H1 (cell line): ENCODE results near the gene SPDEF. TPM values are rescaled to one million over a fixed set of nuclear protein-coding genes. Genes with fewer than 3 reads are reported as not detected.

Source experiments
- CTCF ChIA-PET: fragments of 300-600 bp; sonication (Branson Sonifier 250); formaldehyde crosslinking; loops from one replicate; lab custom pipeline; 2021; ENCODE audit not compliant: partially characterized antibody; lab: Charles Lee
- POLR2A ChIA-PET: fragments of 300-600 bp; sonication (Branson Sonifier 250); formaldehyde crosslinking; loops from one replicate; lab custom pipeline; 2021; ENCODE audit warnings: inconsistent platforms; ENCODE audit not compliant: partially characterized antibody; lab: Charles Lee
- DNase-seq, 2 experiments: peaks; one replicate each; pipeline versions ENCODE4 v3.0.0 to v3.0.0-alpha.2; 2010 to 2022; ENCODE audit warnings: low spot score in 2 of 2, low read depth in 1 of 2, mixed read lengths in 1 of 2
- FAIRE-seq: peaks from 2 replicates; lab custom pipeline; 2011; peaks lifted over from hg19 to GRCh38; lab: Jason Lieb, UNC
- H2AFZ ChIP-seq: 2 replicates; pipeline ENCODE4 v1.8.1; 2012; ENCODE audit warnings: low read length, inconsistent platforms
- H2AK5ac ChIP-seq: 2 replicates; pipeline ENCODE4 v1.6.1; 2013; ENCODE audit warnings: low read depth, low read length
- H2BK120ac ChIP-seq: replicated peaks from 2 replicates; pipeline ENCODE3; 2013; ENCODE audit warnings: low read depth, low read length, inconsistent platforms
- H2BK12ac ChIP-seq: 2 replicates; pipeline ENCODE4 v1.6.1; 2013; ENCODE audit warnings: low read depth, low read length
- H2BK15ac ChIP-seq: 2 replicates; pipeline ENCODE4 v1.6.1; 2013; ENCODE audit warnings: low read length
- H2BK20ac ChIP-seq: 2 replicates; pipeline ENCODE4 v1.6.1; 2013; ENCODE audit warnings: low read length
- H2BK5ac ChIP-seq: 2 replicates; pipeline ENCODE4 v1.6.1; 2013; ENCODE audit warnings: low read depth, low read length
- H3K14ac ChIP-seq: 2 replicates; pipeline ENCODE4 v1.6.1; 2013; ENCODE audit warnings: inconsistent platforms; ENCODE audit not compliant: insufficient read length
- H3K18ac ChIP-seq: 2 replicates; pipeline ENCODE4 v1.6.1; 2013; ENCODE audit warnings: low read length; ENCODE audit errors: extremely low read depth
- H3K23ac ChIP-seq: 2 replicates; pipeline ENCODE4 v1.6.1; 2013; ENCODE audit warnings: inconsistent platforms; ENCODE audit not compliant: insufficient read length
- H3K23me2 ChIP-seq: 2 replicates; pipeline ENCODE4 v1.6.1; 2013; ENCODE audit warnings: low read depth, low read length
- H3K27ac ChIP-seq: 2 replicates; pipeline ENCODE4 v1.6.1; 2011; ENCODE audit warnings: low read depth, low read length, inconsistent platforms
- H3K27me3 ChIP-seq, 4 experiments: replicated peaks in 1 of 4; 1 replicate in 1 of 4; 2 replicates in 3 of 4; pipeline versions ENCODE4 v1.6.1 to v1.8.1; 2011 to 2013; ENCODE audit warnings: low read length in 3 of 4, mild to moderate bottlenecking in 3 of 4, inconsistent platforms in 2 of 4, mixed read lengths in 2 of 4, moderate library complexity in 1 of 4; ENCODE audit not compliant: control insufficient read depth in 3 of 4, insufficient read depth in 3 of 4; ENCODE audit errors: extremely low read depth in 1 of 4
- H3K36me3 ChIP-seq, 4 experiments: 2 replicates each; pipeline versions ENCODE4 v1.6.1 to v1.8.1; 2011 to 2013; ENCODE audit warnings: mild to moderate bottlenecking in 4 of 4, low read length in 3 of 4, moderate library complexity in 2 of 4, control low read depth in 1 of 4, inconsistent platforms in 1 of 4; ENCODE audit not compliant: insufficient read depth in 4 of 4, control insufficient read depth in 2 of 4
- H3K4ac ChIP-seq: replicated peaks from 2 replicates; pipeline ENCODE3; 2013; ENCODE audit warnings: low read length, low read depth, mixed read lengths, inconsistent platforms; ENCODE audit not compliant: insufficient read length
- H3K4me1 ChIP-seq, 4 experiments: replicated peaks in 1 of 4; 1 replicate in 1 of 4; 2 replicates in 3 of 4; pipeline versions ENCODE4 v1.6.1 to v1.8.1; 2011 to 2013; ENCODE audit warnings: low read length in 3 of 4, inconsistent platforms in 2 of 4, mixed read lengths in 1 of 4; ENCODE audit not compliant: insufficient read depth in 4 of 4, control insufficient read depth in 3 of 4
- H3K4me2 ChIP-seq, 2 experiments: 2 replicates each; pipeline versions ENCODE4 v1.6.1 to v1.8.1; 2011 to 2013; ENCODE audit warnings: low read depth in 2 of 2, low read length in 2 of 2, control low read depth in 1 of 2, inconsistent platforms in 1 of 2, mild to moderate bottlenecking in 1 of 2; ENCODE audit not compliant: insufficient read depth in 1 of 2
- H3K4me3 ChIP-seq, 4 experiments: fragments of 200-600, 300-600 bp in 1 of 4; sonication (generic), shearing (Covaris generic), sonication (Bioruptor Twin) in 1 of 4; 2 replicates each; pipeline versions ENCODE4 v1.5.1 to v1.8.1; 2011 to 2016; ENCODE audit warnings: low read length in 4 of 4, low read depth in 3 of 4, control low read depth in 2 of 4, inconsistent platforms in 2 of 4, mild to moderate bottlenecking in 2 of 4, mixed read lengths in 1 of 4, moderate library complexity in 1 of 4; ENCODE audit not compliant: insufficient read depth in 2 of 4; ENCODE audit errors: extremely low read depth in 1 of 4
- H3K56ac ChIP-seq: replicated peaks from 2 replicates; pipeline ENCODE3; 2013; ENCODE audit warnings: low read depth, mild to moderate bottlenecking, mixed read lengths, low read length, inconsistent platforms; ENCODE audit not compliant: insufficient read length
- H3K79me1 ChIP-seq: 2 replicates; pipeline ENCODE4 v1.6.1; 2013; ENCODE audit warnings: low read depth, low read length, control low read depth
- H3K79me2 ChIP-seq, 2 experiments: 2 replicates each; pipeline versions ENCODE4 v1.6.1 to v1.8.1; 2012 to 2013; ENCODE audit warnings: low read length in 2 of 2, mild to moderate bottlenecking in 2 of 2, inconsistent platforms in 1 of 2; ENCODE audit not compliant: insufficient read depth in 2 of 2, control insufficient read depth in 1 of 2
- H3K9ac ChIP-seq, 4 experiments: replicated peaks in 1 of 4; 1 replicate in 1 of 4; 2 replicates in 3 of 4; pipeline versions ENCODE4 v1.6.1 to v1.8.1; 2011 to 2013; ENCODE audit warnings: low read depth in 3 of 4, low read length in 3 of 4, control low read depth in 2 of 4, mild to moderate bottlenecking in 2 of 4, moderate library complexity in 2 of 4, inconsistent platforms in 1 of 4; ENCODE audit errors: extremely low read depth in 1 of 4
- H3K9me3 ChIP-seq, 2 experiments: 2 replicates each; pipeline versions ENCODE4 v1.6.1 to v1.8.1; 2012 to 2013; ENCODE audit warnings: mild to moderate bottlenecking in 2 of 2, moderate library complexity in 2 of 2, control low read depth in 1 of 2, inconsistent platforms in 1 of 2, low read depth in 1 of 2, low read length in 1 of 2, mixed read lengths in 1 of 2; ENCODE audit not compliant: insufficient read depth in 2 of 2
- H4K20me1 ChIP-seq, 2 experiments: replicated peaks in 1 of 2; 2 replicates each; pipeline versions ENCODE3 to v1.8.1; 2011 to 2013; ENCODE audit warnings: inconsistent platforms in 2 of 2, low read length in 2 of 2, mild to moderate bottlenecking in 1 of 2; ENCODE audit not compliant: insufficient read depth in 2 of 2, control insufficient read depth in 1 of 2
- H4K5ac ChIP-seq: 2 replicates; pipeline ENCODE4 v1.6.1; 2013; ENCODE audit warnings: low read length, low read depth, mixed read lengths, inconsistent platforms; ENCODE audit not compliant: insufficient read length
- H4K8ac ChIP-seq: 2 replicates; pipeline ENCODE4 v1.8.0; 2013; ENCODE audit warnings: mild to moderate bottlenecking, moderate library complexity, low read length, inconsistent platforms; ENCODE audit not compliant: insufficient read depth; ENCODE audit errors: extremely low read depth
- H4K91ac ChIP-seq: replicated peaks from 2 replicates; pipeline ENCODE3; 2013; ENCODE audit warnings: low read length, mixed read lengths, inconsistent platforms; ENCODE audit not compliant: insufficient read length
- EP300 ChIP-seq, 2 experiments: IDR thresholded peaks; 1 replicate in 1 of 2; 2 replicates in 1 of 2; pipeline ENCODE4 v1.6.1; 2011 to 2012; ENCODE audit warnings: low read depth in 2 of 2, low read length in 2 of 2, mild to moderate bottlenecking in 2 of 2, borderline replicate concordance in 1 of 2, inconsistent platforms in 1 of 2, moderate library complexity in 1 of 2
- GABPA ChIP-seq: IDR thresholded peaks from 2 replicates; pipeline ENCODE4 v1.6.1; 2011; ENCODE audit warnings: mild to moderate bottlenecking, low read length, moderate library complexity, borderline replicate concordance; ENCODE audit not compliant: insufficient read depth
- JUN ChIP-seq: IDR thresholded peaks from 2 replicates; pipeline ENCODE4 v1.6.1; 2011; ENCODE audit warnings: low read depth, mild to moderate bottlenecking, improper control_type of control experiment, low read length
- KDM5A ChIP-seq: fragments of 200-600 bp; IDR thresholded peaks from 2 replicates; pipeline ENCODE4 v1.7.1; 2012; ENCODE audit warnings: mild to moderate bottlenecking, low read length, inconsistent platforms, mixed read lengths
- MAFK ChIP-seq: IDR thresholded peaks from 2 replicates; pipeline ENCODE4 v1.6.1; 2012; ENCODE audit warnings: low read depth, mild to moderate bottlenecking, improper control_type of control experiment, low read length
- SIX5 ChIP-seq: IDR thresholded peaks from 2 replicates; pipeline ENCODE4 v1.6.1; 2011; ENCODE audit warnings: mild to moderate bottlenecking, low read depth, low read length
- SP2 ChIP-seq: IDR thresholded peaks from 2 replicates; pipeline ENCODE4 v1.6.1; 2012; ENCODE audit warnings: mild to moderate bottlenecking, low read length, inconsistent platforms
- SRF ChIP-seq: IDR thresholded peaks from 2 replicates; pipeline ENCODE4 v1.6.1; 2011; ENCODE audit warnings: mild to moderate bottlenecking, low read depth, low read length, moderate library complexity
- TEAD4 ChIP-seq: IDR thresholded peaks from 2 replicates; pipeline ENCODE4 v1.6.1; 2012; ENCODE audit warnings: low read depth, low read length, inconsistent platforms, mixed read lengths
- YY1 ChIP-seq: IDR thresholded peaks from 2 replicates; pipeline ENCODE4 v1.6.1; 2011; ENCODE audit warnings: low read depth, mild to moderate bottlenecking, low read length
- ZNF274 ChIP-seq: IDR thresholded peaks from 2 replicates; pipeline ENCODE4 v1.7.0; 2012; ENCODE audit warnings: low read length, borderline replicate concordance; ENCODE audit errors: extremely low read depth
- WGBS, 2 experiments: shearing (Covaris generic) in 1 of 2; methylation state at CpG; one replicate each; pipeline versions ENCODE4 v1.1.6 to v1.1.7; 2013 to 2015; ENCODE audit warnings: low lambda C conversion rate in 2 of 2, mixed read lengths in 2 of 2, inconsistent platforms in 1 of 2, low coverage in 1 of 2, missing lambda C conversion rate in 1 of 2; ENCODE audit not compliant: insufficient replicate concordance in 2 of 2, insufficient coverage in 1 of 2, insufficient read length in 1 of 2; ENCODE audit errors: extremely low coverage in 1 of 2, missing lambda C conversion rate in 1 of 2; 5-methylcytosine and 5-hydroxymethylcytosine counted together
- polyA plus RNA-seq, 7 experiments: library from polyadenylated mRNA; depleted of rRNA in 3 of 7; stranded (reverse) in 5 of 7; unstranded in 2 of 7; fragments of >200 nt in 5 of 7; fragments of 200-250 nt in 2 of 7; gene quantifications; 1 replicate in 5 of 7; 2 replicates in 1 of 7; 4 replicates in 1 of 7; pipeline versions ENCODE4 v1.2.1 to v1.2.3, GENCODE V29; 2011 to 2013; ENCODE audit warnings: missing spikeins in 2 of 7, mixed read lengths in 2 of 7
- total RNA-seq: library from RNA; stranded (reverse); fragmentation: NEBNext Ultra II Directional; extraction: Animal tissue kit (Norgen Biotek cat#: 25700); gene quantifications from 2 replicates; pipeline ENCODE4 v1.2.1, GENCODE V29; 2021
- TF ChIP-seq, protein P1 (sequence below): IDR thresholded peaks from 2 replicates; pipeline ENCODE4 v1.6.1; 2011; ENCODE audit warnings: low read depth, mild to moderate bottlenecking, low read length; ENCODE audit not compliant: insufficient read depth

Gene SPDEF
- total and polyA plus RNA-seq, 2 of the 8 experiments (the other 6 are each of a cell fraction or from before 2014, with no cell fraction given) = 0.15 to 0.30 TPM

DNA sequence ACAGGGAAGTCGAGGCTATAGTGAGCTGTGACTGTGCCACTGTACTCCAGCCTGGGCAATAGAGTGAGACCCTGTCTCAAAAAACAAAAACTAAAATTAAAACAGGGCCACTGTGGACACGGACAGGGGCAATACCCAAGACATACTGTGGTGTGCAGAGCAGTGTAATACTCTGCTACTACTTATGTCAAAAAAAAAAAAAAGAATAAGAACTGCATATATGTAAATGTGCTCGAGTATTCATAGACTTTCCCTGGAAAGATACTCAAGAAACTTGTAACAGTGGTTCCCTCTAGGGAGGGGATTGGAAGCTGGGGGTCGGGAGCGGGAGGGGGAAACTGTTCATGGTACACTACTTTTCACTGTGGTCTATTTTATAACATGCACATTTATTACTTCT, 15.9 kb downstream of the SPDEF start:
- H3K9me3 ChIP-seq = no peaks in the 10 kb centered on the region
- H3K18ac ChIP-seq = no peak overlapping the region
- H2BK120ac ChIP-seq = no peak overlapping the region
- H2AFZ ChIP-seq = no peak overlapping the region
- no peak overlapping the region for H4K91ac ChIP-seq
- DNase-seq (no peak), FAIRE-seq (no peak)
- H3K23ac ChIP-seq = no peak overlapping the region
- peaks cover 0 to 4% (median 2%) of the 10 kb centered on the region in 4 experiments; a peak in 6 of 7 replicates for H3K4me1 ChIP-seq
- no peak overlapping the region for H3K4ac ChIP-seq
- 84% methylated on average over 5 of the region's 5 CpGs; no CpG with 5 or more reads in 1 of the 2 experiments for WGBS, 2 experiments
- no peak overlapping the region for H2BK5ac ChIP-seq
- no peak overlapping the region for H2AK5ac ChIP-seq
- no peak overlapping the region for H4K5ac ChIP-seq
- H3K27me3 ChIP-seq = no peaks in the 10 kb centered on the region
- no peak overlapping the region for H3K4me2 ChIP-seq
- POLR2A ChIA-PET = interaction anchor here (0.7 to 1.8 kb wide), 4 partner anchors 9 to 69 kb away, joined by 3 to 7 read pairs (median 5); no protein-coding TSS in a partner anchor
- H3K79me2 ChIP-seq = no peaks in the 10 kb centered on the region
- H3K27ac ChIP-seq = no peak overlapping the region
- H3K56ac ChIP-seq = no peak overlapping the region
- no peaks in the 10 kb centered on the region for H4K20me1 ChIP-seq
- no peaks in the 10 kb centered on the region for H3K23me2 ChIP-seq
- H2BK12ac ChIP-seq = no peak overlapping the region
- no peak overlapping the region for H4K8ac ChIP-seq
- no peak overlapping the region for H3K14ac ChIP-seq
- no peak overlapping the region for H3K9ac ChIP-seq
- H2BK20ac ChIP-seq = no peak overlapping the region
- no peaks in the 10 kb centered on the region for H3K79me1 ChIP-seq
- H2BK15ac ChIP-seq = no peak overlapping the region
- H3K4me3 ChIP-seq = no peak overlapping the region
- CTCF ChIA-PET = interaction anchor here (0.6 to 1.1 kb wide), 4 partner anchors 9 to 70 kb away, joined by 3 to 5 read pairs (median 4); partner anchors contain the start of gene SPDEF
- H3K36me3 ChIP-seq = no peaks in the 10 kb centered on the region
- TF ChIP-seq, protein P1, sequence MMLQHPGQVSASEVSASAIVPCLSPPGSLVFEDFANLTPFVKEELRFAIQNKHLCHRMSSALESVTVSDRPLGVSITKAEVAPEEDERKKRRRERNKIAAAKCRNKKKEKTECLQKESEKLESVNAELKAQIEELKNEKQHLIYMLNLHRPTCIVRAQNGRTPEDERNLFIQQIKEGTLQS = no peak
- TF ChIP-seq EP300 (IDR thresholded peaks at IDR 0.05; ENCODE audit: borderline replicate concordance in 1 of 2, low read depth in 2 of 2, low read length in 2 of 2) = no peak
- TF ChIP-seq SIX5 = no peak
- no peak for TF ChIP-seq KDM5A
- TF ChIP-seq SRF = no peak
- TF ChIP-seq SP2 = no peak
- TF ChIP-seq ZNF274 = no peak
- TF ChIP-seq MAFK = no peak
- TF ChIP-seq YY1 = no peak
- no peak for TF ChIP-seq GABPA
- no peak for TF ChIP-seq TEAD4
- no peak for TF ChIP-seq JUN
